GM12872 (cell line): ENCODE measurements around the gene SNORC.

Source experiments
- CTCF ChIP-seq: IDR thresholded peaks from 3 replicates; pipeline ENCODE4 v1.5.1; 2011; ENCODE audit warnings: low read depth, mild to moderate bottlenecking, low read length, moderate library complexity; ENCODE audit not compliant: insufficient read depth

The SNORC gene

GRCh38 chr2:232869138-232870017 is 686 bp upstream of the SNORC start:
- TF ChIP-seq CTCF, result no peak

GRCh38 chr2:232870766-232871371 is 805 bp downstream of the SNORC start:
- no peak for TF ChIP-seq CTCF

GRCh38 chr2:232871418-232871834 is 1.4 kb downstream of the SNORC start:
- TF ChIP-seq CTCF, result no peak

- TF ChIP-seq CTCF, result no peak
These were observed 2.0 kb downstream of the SNORC start for GRCh38 chr2:232871835-232872736.

- TF ChIP-seq CTCF, result no peak
These were observed 2.8 kb downstream of the SNORC start for GRCh38 chr2:232872826-232873225.

GRCh38 chr2:232873292-232873908 is 3.3 kb downstream of the SNORC start:
- TF ChIP-seq CTCF, result no peak
